GF-D8 (cell line): ENCODE results near the gene LIN7C.
"Not testable (repeated sequence)": the region's sequence is repeated elsewhere in the genome, so short reads cannot be mapped to it uniquely, and the experiment has no call there.

Experiments
- DNase-seq: peaks from one replicate; lab custom pipeline; 2025; lab: John Stamatoyannopoulos, UW

LIN7C gene, protein sequence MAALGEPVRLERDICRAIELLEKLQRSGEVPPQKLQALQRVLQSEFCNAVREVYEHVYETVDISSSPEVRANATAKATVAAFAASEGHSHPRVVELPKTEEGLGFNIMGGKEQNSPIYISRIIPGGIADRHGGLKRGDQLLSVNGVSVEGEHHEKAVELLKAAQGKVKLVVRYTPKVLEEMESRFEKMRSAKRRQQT

DNA sequence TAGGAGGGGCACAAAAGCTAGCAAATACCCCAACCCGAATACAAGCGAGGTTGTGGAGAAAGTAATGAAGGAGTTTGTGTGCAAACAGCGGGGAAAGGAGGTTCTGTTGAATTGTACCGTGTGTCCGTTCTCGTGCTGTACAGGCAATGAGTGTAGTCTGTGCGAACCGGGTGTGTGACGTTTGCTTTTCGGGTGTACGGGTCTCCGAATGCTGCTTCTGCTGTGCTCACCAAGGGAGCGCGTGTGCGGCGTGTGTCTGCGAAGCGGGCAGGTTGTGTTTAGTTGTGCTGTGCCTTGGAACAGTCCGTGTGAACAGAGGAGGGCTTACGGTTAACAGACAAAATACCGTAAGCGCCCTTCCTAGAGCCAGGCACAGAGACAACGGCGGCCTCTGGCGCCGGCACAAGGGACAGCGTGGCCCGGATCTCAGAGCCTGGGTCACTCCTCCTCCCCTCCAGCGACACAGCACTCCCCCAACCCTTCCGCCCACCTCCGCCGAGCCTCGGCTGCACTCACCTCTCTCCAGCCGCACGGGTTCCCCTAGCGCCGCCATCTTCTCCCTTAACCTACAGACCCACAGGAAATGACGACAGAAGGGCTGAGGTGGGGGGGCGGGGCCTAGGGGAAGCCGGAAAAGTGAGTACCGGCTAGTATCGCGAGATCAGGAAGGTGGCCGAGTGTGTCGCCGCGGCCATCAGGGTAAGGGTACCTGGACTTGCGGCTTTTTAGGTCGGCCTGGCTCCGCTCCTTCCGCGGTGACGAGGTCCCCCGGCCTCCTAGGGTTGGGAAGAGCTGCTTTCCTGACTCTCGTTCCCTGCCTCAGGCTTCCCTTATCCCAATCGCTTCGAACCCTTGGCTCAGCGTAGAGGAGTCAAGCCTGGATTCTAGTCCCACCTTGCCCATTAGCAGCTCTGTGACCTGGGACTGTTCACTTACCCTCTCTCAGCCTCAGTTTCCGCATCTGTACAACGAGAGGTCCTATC is at the start of gene LIN7C:
Gene LIN7C (minus strand): TSS at position 570 of the 983 bp plus-strand sequence. CDS start 17 bp downstream, at position 553.
- peak; percentile 63 for DNase-seq

DNA sequence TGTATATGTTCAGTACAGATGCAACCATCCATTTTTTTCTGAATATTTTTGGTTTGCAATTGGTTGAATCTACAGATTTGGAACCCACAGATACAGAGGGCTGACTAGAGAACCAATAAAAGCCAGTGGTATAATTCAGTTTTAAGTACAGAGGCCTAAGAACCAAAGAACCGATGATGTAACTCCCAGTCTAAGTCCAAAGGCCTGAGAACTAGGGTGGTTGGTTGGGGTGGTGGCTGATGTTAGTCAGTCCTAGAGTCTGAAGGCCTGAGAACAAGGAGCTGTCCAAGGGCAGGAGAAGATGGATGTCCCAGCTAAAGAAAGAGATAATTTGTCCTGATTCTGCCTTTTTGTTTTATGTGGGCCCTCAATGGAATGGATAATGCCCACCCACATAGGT is 48.7 kb upstream of the LIN7C start:
- DNase-seq: no peak

DNA sequence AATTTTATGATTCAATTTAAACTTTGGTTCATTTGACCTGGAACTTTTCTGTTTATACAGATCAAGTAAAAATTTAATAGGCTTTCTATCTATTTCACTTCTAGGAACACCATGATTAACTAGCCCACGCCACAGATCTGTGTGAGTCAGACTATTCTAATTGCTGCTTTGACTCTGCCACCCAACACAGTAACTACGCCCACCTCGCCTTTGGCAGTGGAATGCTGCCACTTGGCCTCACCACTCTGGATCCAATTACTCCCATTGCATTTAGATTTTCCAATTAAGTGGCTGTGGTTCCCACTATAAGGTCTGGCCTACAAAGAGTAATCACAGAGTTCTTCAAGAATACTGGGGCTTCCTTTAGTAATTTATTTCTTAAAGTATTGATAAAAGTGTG is 46.6 kb upstream of the LIN7C start:
- no peak for DNase-seq

DNA sequence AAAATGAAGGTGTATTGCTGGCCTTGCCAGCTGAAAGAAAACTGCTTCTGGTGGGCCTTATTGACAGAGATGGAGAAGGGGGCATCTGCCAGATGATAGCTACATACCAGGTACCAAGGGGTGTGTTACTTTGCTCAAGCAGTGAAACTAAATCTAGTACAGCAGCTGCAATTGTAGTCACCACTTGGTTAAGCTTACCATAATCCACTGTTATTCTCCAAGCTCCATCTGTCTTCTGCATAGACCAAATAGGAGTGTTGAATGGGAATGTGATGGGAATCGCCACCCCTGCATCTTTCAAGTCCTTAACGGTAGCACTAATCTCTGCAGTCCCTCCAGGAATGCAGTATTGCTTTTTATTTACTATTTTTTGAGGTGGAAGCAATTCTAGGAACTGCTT is 45.8 kb upstream of the LIN7C start:
- no peak for DNase-seq

DNA sequence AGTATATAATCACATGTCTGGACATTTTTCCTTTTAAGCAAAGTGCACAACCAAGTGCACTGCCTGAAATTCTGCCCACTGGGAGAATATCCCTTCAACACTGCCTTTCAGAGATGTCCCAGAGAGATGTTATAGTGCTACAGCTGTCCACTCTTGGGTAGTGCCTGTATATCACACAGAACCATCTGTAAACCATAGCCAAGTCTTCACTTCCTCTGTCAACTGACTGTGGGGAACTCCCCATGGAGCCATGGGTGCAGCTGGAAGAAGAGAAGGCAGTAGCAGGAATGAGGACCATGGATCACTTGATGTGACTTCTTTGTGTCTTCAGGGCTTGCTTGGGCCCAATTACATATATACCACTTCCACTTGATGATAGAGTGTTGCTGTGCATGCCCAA is 44.6 kb upstream of the LIN7C start:
- DNase-seq: no peak

DNA sequence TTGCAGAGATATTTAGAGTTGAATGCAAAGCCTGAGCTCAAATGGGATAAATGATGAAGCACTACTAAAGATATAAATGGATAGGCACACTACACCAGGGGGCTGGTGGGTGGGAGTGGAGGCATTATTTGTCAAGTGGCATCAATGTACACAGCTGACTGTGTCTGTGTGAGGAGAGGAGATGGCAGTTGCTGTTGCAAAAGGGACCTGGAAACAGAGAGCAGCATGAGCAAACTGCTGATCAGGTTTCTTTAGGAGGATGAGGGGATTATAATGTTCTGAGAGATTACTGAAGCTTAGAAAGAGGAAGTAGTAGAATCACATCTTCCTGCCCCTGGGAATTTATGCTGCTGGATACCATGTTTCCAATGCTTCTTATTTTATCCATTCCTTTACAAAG is 39.4 kb upstream of the LIN7C start:
- DNase-seq: no peak

DNA sequence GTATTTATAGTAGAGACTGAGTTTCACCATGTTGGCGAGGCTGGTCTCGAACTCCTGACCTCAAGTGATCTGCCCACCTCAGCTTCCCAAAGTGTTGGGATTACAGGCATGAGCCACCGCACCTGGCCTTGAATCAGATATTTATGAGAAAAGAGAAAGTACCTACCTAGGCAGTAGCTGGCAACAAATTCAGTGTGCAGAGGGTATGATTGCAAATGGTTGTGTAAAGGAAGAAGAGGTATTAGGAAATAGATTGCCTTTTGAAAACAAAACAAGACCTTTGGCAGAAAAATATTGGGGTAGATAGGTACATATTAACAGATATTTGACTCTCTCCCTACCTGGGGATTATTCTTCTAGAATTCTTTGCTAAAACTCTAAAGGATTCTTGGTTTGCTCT is 38.5 kb upstream of the LIN7C start:
- DNase-seq: no peak

DNA sequence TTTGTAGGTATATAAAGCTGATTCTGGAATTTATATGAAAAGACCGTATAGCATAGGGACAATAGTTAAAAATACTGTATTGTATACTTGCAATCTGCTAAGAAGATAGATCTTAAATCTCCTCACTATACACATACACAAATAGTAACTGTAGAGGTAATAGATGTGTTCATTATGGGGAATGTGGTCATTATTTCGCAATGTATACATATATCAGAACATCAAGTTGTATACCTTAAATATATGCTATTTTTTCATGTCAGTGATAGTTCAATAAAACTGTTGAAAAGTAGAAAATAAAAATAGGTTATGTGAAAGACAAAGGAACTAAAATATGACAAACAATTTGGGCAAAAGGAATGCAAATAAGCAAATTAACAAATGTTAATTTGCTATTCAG is 35.2 kb upstream of the LIN7C start:
- DNase-seq: no peak

DNA sequence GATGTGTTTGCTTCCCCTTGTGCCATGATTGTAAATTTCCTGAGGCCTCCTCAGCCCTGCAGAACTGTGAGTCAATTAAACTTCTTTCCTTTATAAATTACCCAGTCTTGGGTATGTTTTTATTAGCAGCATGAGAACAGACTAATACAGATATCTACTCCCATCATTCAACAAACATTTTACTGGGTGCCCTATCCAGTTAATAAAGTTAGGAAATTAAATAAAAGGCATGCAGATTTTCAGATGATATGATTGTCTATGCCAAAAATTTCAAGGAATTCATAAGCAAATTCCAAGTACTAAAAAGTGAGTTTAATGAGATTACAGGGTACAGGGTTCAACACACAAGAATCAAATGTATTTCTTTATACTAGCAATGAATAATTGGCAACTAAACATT is 33.5 kb upstream of the LIN7C start:
- no peak for DNase-seq

DNA sequence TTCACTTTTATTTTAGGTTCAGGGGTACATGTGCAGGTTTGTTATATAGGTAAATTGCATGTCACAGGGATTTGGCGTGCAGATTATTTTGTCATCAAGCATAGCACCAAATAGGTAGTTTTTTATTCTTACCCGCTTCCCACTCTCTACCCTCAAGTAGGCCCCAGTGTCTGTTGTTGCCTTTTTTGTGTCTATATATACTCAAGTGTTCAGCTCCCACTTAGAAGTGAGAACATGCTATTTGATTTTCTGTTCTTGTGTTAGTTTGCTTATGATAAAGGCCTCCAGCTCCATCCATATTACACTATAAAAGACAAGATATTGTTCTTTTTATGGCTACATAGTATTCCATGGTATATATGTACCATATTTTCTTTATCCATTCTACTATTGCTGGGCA is 28.5 kb upstream of the LIN7C start:
- DNase-seq: no peak

DNA sequence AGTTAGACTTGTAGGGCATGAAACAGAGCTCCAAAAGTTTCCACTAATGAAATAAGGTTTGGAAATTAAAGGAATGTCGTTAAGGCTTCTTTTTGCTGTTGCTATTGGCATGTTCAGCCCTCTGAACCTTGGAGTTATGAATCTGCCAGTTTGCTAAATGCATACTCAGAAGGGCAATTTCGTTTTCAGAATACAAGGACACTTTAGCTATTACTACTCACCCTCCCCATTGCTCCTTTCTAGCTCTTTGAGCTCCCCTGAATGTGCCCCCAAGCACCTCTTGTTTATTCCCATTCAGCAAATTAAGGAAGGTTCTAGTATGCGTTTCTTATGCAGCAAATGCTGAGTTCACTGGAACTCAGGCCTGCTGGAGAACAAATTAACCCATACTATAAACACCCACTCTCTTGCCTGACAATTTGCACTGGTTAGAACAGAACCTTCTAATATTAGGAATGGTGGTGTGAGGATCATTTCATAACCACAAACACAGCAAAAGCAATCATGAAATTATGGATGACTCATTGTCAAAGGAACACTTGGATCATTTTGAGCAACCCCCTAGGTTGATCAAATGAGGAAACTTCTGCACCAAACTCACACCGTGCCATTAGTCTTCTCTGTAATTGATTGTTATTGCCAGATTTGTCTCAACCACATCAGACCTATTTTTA is 26.2 kb upstream of the LIN7C start:
- DNase-seq: no peak

DNA sequence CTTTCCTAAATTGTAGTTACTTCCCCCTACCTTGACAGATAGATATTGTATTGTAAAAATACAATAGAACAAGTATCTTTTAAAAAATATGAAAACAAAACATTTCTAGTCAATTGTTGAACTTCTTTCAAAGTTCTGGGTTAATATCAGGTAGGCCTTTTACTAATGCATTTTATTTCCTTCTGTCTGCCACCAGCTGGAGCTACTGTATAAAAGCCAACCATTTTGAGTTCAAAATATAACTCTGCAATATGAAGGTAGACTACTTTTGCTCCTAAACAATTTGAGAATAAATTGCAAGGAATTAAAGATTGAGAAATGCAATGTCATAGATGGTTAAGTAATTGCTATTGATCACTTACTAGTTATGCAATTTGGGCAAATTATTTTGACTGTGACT is 22.1 kb upstream of the LIN7C start:
- DNase-seq: no peak

DNA sequence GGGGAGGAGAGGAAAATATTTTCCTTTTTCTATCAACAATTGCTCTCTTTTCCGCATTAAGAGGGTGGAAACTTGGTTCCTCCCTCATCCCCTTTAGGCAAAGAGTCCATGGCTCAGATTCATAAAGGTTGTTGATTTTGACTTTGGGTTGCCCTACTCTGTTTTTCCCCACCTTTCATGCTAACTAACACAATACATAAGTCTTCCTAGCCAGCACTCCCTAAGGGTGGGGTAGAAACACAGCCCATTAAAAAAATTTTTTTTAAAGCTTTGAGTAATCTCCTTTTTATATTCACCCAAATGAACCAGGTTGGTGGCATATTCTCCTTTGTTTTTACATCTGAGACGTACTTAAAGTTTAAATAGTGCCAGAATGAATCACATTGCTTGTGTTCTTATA is 20.0 kb upstream of the LIN7C start:
- no peak for DNase-seq

DNA sequence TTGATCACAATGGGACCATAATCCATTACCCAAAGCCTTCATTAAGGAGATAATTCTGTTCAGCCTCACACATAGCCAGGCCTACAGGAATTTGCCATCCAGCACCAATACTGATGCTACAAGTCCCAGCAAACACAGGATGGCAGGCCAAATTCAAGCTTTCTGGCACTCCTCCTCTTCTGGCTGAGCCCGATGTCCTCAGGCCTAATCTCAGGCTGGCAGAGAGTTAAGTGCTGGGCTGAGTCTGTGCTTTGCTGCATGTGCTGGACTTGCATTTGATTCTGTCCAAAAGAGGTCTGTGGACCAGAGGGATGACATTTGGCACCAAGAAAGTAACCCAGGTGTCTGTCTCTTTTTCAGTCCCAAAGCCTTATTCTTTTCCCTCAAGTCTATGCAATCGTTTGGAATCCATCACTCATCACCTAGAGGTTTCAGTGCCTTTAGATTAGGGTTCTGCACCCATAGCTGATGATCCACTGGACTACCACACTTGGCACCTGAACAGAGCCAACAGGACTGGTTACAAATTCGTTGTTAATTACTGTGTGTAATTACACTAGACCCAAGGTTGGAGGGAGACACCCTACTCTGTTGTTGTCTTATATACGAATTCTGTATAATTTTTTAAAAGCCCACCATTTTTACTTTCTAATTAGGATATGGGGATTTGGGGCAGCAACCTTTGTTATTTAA is 19.4 kb upstream of the LIN7C start:
- no peak for DNase-seq

DNA sequence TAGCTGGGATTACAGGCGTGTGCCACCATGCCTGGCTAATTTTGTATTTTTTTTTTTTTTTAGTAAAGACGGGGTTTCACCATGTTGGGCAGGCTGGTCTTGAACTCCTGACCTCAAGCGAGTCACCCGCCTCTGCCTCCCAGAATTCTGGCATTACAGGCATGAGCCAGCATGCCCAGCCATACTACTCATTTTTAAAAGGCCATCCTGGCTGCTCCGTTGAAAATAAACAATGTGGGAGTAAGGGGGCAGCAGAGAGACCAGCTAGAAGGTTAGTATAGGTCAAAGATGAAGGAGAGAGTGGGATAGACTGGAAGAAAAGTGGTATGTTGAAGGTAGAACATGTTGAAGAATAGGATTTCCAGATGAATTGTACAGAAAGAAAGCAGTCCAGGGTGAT is 17.6 kb upstream of the LIN7C start:
- no peak for DNase-seq

DNA sequence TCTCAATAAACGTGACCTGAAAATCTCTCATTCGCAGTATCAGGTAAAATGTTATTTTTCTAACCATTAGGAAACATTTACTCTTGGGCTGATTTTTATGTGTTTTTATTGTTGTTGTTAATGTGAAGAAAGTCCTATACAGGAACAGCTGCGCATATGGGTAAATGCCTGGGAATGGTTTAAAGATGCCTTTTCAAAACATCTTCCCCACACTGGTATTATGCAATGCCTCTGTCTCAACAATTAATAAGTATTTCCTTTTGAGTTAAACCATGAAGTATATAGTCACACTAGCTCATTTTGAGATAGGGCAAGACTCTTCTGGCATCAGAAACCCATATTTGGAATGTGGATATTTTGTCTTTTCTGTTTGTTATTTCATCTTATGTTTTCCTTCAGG is 13.7 kb upstream of the LIN7C start:
- DNase-seq: no peak

DNA sequence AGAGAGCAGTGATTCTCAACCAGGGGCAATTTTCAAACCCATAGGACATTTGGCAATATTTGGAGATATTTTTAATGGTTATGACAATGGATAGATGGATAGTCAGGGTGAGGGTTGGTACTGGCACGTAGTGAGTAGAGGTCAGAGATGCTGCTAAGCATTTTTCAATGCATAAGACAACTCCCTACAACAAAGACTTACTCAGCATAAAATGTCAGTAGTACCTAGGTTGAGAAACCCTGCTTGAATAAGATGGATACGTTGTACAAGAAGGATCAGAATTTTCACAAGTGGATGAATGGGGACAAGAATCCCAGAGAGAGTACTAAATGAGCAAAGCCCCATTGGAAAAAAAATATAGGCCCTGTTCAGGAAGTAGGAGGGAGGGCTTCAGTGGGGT is 11.9 kb upstream of the LIN7C start:
- DNase-seq: no peak

DNA sequence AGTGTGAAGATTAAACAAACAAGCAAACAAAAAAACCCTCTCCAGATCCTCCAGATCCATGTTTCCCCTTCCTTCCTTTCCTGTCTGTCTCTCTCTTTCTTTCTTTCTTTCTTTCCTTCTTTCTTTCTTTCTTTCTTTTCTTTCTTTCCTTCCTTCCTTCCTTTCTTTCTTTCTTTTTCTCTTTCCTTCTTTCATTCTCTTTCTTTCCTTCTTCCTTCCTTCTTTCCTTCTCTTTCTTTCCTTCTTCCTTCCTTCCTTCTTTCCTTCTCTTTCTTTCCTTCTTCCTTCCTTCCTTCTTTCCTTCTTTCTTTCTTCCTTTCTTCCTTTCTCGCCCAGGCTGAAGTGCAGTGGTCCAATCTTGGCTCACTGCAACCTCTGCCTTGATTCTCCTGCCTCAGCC is 10.9 kb upstream of the LIN7C start:
- DNase-seq: not testable (repeated sequence)

DNA sequence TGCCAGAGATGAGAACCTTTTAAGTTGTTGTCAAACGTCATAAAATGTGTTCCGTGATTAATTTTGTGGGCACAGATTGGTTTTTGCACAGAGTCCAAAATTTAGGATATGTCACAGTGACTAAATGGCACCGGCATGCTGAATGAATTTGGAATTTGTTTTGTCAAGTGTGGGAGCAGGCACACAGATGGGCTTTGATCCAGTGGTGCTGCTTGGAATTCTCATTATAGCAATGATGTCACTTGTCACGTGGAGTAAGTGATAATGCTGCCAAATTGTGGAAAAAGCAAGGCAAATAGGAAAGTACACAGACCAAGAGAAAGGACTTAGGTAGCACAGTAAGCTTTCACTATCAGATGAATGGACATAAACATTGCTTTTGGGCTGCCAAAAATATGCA is 8.0 kb upstream of the LIN7C start:
- DNase-seq: no peak

DNA sequence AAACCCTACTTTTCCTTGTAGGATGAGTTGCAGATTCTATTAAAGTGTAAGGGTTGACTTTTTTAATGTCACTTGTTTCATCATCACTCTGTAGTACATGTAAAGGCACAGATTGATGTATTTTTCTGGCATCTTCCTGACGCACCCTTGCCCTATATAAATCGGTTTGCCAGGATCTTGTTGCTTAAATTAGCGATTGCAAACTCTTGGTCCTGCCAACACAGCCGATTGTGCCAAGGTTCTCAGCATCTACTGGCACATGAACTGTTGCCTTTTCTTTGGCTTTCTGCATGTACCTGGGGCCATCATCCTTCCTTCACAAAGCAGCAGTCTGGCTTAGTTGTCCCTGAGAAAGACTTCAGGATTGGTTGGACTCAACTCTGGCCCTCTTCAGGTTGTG is 7.5 kb upstream of the LIN7C start:
- DNase-seq: no peak

DNA sequence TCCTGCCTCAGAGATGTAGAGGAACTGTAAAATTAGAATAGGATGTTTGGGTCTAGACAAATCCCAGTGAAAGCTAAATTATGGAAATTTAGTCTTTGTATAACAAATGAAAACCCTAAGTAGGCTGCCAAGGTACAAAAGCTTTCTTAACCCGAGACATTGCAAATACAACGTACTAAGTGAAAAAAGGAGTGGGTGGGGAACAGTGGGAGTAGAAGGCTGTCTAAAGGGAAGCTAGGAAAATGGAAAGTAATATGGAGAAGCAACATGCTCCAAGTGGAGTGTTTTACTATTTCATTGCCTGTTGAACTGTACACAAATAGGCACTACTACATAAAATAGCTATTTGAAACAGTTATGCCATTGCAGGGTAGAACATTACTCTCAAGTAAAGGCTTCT is 6.8 kb upstream of the LIN7C start:
- DNase-seq: no peak

DNA sequence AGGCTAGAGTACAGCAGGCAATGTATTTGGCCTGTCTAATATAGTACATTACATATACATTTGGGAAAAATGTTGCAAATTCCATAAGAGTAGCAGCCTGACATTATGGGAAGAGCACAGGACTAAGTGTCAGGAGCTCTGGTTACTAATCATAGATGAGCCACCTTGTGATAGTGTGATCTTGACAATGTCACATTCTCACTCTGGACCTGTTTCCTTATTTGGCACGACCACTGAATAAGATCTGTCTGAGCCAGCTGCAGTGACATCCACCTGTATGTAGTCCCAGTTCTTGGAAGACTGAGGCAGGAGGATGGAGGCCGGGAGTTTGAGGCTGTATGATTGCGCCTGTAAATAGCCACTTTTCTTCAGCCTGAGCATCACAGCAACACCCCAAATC is 5.7 kb upstream of the LIN7C start:
- no peak for DNase-seq
